ENCODE data around the gene DAZAP2.

DNA sequence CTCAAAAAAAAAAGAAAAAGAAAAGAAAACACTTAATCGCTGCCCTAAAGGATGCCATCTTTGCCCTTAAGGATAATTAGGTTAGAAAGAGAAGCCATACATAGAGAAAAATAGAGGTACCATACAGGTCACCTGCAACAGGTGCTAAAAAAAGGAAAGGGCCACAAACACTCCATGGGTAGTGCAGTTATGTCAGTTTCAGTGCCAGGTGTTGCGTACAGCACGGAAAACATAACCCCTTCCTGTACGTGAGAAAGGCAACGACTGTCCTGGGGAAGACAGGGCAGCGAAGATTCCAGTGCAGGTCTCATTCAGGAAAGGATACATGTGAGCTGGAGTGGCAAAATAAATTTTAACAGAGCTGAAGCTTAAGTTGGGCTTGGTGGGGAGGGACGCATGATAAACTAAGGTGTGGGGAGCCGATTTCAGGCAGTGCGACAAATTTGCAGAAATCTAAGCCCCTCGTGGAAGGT lies 553 bp upstream of the DAZAP2 start:
- TF ChIP-seq, protein P1, sequence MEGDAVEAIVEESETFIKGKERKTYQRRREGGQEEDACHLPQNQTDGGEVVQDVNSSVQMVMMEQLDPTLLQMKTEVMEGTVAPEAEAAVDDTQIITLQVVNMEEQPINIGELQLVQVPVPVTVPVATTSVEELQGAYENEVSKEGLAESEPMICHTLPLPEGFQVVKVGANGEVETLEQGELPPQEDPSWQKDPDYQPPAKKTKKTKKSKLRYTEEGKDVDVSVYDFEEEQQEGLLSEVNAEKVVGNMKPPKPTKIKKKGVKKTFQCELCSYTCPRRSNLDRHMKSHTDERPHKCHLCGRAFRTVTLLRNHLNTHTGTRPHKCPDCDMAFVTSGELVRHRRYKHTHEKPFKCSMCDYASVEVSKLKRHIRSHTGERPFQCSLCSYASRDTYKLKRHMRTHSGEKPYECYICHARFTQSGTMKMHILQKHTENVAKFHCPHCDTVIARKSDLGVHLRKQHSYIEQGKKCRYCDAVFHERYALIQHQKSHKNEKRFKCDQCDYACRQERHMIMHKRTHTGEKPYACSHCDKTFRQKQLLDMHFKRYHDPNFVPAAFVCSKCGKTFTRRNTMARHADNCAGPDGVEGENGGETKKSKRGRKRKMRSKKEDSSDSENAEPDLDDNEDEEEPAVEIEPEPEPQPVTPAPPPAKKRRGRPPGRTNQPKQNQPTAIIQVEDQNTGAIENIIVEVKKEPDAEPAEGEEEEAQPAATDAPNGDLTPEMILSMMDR (IDR thresholded peaks at IDR 0.05; ENCODE audit: low read depth, low read length) = 0 out of 2 replicates have a peak, but pooled peaks have one; percentile 3
- TF ChIP-seq EZH2phosphoT487 (IDR thresholded peaks at IDR 0.05; ENCODE audit: low read depth) = no peak

Data from OCI-LY3 (cell line).